K562 (cell line): ENCODE results near the gene AGPAT1. TPM values are rescaled to one million over a fixed set of nuclear protein-coding genes. Genes with fewer than 3 reads are reported as not detected.

Experiments used
- KLF1 ChIP-seq: fragments of 450-650 bp; IDR thresholded peaks from 2 replicates; pipeline ENCODE4 v1.6.1; 2016; ENCODE audit warnings: missing genetic modification characterization, missing compliant biosample characterization
- SNIP1 ChIP-seq: fragments of 450-650 bp; IDR thresholded peaks from 2 replicates; pipeline ENCODE4 v1.7.1; 2017; ENCODE audit warnings: low read depth, mild to moderate bottlenecking
- TCF7L2 ChIP-seq: fragments of 150-350 bp; IDR thresholded peaks from 2 replicates; pipeline ENCODE4 v1.6.1; 2016; ENCODE audit warnings: low read depth, mild to moderate bottlenecking, low read length, moderate library complexity
- polyA plus RNA-seq, 8 experiments: library from polyadenylated mRNA; depleted of rRNA in 4 of 8; stranded (reverse) in 5 of 8; unstranded in 3 of 8; fragments of >200 nt; fragmentation: Nextera tagmentation in 2 of 8; fragmentation: Illumina TruSeq in 1 of 8; extraction: Ambion mirVana in 2 of 8; extraction: Trizol in 1 of 8; gene quantifications; 2 replicates each; pipeline versions ENCODE4 v1.2.1 to v1.2.3, GENCODE V29; 2011 to 2014; ENCODE audit warnings: inconsistent platforms in 1 of 8, missing spikeins in 1 of 8
- total RNA-seq, 7 experiments: library from RNA; depleted of rRNA in 6 of 7; stranded (reverse); fragments of >200 nt in 6 of 7; fragmentation: Illumina TruSeq in 2 of 7; extraction: Trizol in 2 of 7; gene quantifications; 2 replicates each; pipeline versions ENCODE4 v1.2.1 to v1.2.3, GENCODE V29; 2011 to 2021; ENCODE audit warnings: low replicate concordance in 1 of 7
- TF ChIP-seq, protein P1 (sequence below), 2 experiments: fragments of 450-650 bp in 1 of 2; sonication (generic) in 1 of 2; formaldehyde crosslinking in 1 of 2; IDR thresholded peaks; 2 replicates each; pipeline versions ENCODE4 v1.7.1 to v1.9.0; 2016 to 2022; ENCODE audit warnings: inconsistent platforms in 1 of 2, mild to moderate bottlenecking in 1 of 2, missing genetic modification reagents in 1 of 2
- TF ChIP-seq, protein P2 (sequence below): fragments of 450-650 bp; IDR thresholded peaks from 2 replicates; pipeline ENCODE4 v1.7.1; 2018; ENCODE audit warnings: mild to moderate bottlenecking, low read depth; ENCODE audit not compliant: partially characterized antibody
- TF ChIP-seq, protein P3 (sequence below): sonication (generic); formaldehyde crosslinking; IDR thresholded peaks from 2 replicates; pipeline ENCODE4 v1.8.0; 2023; ENCODE audit warnings: missing genetic modification reagents, mild to moderate bottlenecking, borderline replicate concordance

Gene AGPAT1
- total and polyA plus RNA-seq, 9 of the 15 experiments (the other 6 are each of a cell fraction or from before 2014, with no cell fraction given): 37.9 to 176 (median 69.4) TPM

DNA sequence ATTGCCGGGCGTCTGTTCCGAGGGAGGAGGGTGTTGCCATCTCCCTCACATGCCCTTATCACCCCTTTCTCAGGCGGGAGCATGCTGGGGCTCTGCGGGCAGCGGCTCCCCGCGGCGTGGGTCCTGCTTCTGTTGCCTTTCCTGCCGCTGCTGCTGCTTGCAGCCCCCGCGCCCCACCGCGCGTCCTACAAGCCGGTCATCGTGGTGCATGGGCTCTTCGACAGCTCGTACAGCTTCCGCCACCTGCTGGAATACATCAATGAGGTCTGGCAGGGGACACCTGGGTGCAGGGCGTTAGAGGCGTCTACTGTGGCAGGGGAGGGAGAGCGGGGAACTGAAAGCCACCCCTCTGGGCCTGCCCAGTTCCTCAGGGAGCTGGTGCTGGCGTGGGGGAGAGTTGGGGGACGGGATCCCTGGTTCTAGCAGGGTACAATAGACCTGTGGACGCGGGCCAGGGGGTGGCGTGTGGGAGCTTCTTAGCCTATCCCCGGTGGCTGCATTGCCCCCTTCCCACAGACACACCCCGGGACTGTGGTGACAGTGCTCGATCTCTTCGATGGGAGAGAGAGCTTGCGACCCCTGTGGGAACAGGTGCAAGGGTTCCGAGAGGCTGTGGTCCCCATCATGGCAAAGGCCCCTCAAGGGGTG lies 21.2 kb downstream of the AGPAT1 start (continued):
- TF ChIP-seq, protein P1, sequence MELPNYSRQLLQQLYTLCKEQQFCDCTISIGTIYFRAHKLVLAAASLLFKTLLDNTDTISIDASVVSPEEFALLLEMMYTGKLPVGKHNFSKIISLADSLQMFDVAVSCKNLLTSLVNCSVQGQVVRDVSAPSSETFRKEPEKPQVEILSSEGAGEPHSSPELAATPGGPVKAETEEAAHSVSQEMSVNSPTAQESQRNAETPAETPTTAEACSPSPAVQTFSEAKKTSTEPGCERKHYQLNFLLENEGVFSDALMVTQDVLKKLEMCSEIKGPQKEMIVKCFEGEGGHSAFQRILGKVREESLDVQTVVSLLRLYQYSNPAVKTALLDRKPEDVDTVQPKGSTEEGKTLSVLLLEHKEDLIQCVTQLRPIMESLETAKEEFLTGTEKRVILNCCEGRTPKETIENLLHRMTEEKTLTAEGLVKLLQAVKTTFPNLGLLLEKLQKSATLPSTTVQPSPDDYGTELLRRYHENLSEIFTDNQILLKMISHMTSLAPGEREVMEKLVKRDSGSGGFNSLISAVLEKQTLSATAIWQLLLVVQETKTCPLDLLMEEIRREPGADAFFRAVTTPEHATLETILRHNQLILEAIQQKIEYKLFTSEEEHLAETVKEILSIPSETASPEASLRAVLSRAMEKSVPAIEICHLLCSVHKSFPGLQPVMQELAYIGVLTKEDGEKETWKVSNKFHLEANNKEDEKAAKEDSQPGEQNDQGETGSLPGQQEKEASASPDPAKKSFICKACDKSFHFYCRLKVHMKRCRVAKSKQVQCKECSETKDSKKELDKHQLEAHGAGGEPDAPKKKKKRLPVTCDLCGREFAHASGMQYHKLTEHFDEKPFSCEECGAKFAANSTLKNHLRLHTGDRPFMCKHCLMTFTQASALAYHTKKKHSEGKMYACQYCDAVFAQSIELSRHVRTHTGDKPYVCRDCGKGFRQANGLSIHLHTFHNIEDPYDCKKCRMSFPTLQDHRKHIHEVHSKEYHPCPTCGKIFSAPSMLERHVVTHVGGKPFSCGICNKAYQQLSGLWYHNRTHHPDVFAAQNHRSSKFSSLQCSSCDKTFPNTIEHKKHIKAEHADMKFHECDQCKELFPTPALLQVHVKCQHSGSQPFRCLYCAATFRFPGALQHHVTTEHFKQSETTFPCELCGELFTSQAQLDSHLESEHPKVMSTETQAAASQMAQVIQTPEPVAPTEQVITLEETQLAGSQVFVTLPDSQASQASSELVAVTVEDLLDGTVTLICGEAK (IDR thresholded peaks at IDR 0.05): no peak
- TF ChIP-seq, protein P1 (CRISPR knock-in tag; IDR thresholded peaks at IDR 0.05): no peak
- TF ChIP-seq, protein P2, sequence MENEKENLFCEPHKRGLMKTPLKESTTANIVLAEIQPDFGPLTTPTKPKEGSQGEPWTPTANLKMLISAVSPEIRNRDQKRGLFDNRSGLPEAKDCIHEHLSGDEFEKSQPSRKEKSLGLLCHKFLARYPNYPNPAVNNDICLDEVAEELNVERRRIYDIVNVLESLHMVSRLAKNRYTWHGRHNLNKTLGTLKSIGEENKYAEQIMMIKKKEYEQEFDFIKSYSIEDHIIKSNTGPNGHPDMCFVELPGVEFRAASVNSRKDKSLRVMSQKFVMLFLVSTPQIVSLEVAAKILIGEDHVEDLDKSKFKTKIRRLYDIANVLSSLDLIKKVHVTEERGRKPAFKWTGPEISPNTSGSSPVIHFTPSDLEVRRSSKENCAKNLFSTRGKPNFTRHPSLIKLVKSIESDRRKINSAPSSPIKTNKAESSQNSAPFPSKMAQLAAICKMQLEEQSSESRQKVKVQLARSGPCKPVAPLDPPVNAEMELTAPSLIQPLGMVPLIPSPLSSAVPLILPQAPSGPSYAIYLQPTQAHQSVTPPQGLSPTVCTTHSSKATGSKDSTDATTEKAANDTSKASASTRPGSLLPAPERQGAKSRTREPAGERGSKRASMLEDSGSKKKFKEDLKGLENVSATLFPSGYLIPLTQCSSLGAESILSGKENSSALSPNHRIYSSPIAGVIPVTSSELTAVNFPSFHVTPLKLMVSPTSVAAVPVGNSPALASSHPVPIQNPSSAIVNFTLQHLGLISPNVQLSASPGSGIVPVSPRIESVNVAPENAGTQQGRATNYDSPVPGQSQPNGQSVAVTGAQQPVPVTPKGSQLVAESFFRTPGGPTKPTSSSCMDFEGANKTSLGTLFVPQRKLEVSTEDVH: no peak
- 0 out of 2 replicates have a peak, but pooled peaks have one; percentile 15 for TF ChIP-seq TCF7L2
- TF ChIP-seq SNIP1: no peak
- TF ChIP-seq, protein P3, sequence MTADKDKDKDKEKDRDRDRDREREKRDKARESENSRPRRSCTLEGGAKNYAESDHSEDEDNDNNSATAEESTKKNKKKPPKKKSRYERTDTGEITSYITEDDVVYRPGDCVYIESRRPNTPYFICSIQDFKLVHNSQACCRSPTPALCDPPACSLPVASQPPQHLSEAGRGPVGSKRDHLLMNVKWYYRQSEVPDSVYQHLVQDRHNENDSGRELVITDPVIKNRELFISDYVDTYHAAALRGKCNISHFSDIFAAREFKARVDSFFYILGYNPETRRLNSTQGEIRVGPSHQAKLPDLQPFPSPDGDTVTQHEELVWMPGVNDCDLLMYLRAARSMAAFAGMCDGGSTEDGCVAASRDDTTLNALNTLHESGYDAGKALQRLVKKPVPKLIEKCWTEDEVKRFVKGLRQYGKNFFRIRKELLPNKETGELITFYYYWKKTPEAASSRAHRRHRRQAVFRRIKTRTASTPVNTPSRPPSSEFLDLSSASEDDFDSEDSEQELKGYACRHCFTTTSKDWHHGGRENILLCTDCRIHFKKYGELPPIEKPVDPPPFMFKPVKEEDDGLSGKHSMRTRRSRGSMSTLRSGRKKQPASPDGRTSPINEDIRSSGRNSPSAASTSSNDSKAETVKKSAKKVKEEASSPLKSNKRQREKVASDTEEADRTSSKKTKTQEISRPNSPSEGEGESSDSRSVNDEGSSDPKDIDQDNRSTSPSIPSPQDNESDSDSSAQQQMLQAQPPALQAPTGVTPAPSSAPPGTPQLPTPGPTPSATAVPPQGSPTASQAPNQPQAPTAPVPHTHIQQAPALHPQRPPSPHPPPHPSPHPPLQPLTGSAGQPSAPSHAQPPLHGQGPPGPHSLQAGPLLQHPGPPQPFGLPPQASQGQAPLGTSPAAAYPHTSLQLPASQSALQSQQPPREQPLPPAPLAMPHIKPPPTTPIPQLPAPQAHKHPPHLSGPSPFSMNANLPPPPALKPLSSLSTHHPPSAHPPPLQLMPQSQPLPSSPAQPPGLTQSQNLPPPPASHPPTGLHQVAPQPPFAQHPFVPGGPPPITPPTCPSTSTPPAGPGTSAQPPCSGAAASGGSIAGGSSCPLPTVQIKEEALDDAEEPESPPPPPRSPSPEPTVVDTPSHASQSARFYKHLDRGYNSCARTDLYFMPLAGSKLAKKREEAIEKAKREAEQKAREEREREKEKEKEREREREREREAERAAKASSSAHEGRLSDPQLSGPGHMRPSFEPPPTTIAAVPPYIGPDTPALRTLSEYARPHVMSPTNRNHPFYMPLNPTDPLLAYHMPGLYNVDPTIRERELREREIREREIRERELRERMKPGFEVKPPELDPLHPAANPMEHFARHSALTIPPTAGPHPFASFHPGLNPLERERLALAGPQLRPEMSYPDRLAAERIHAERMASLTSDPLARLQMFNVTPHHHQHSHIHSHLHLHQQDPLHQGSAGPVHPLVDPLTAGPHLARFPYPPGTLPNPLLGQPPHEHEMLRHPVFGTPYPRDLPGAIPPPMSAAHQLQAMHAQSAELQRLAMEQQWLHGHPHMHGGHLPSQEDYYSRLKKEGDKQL (CRISPR knock-in tag): peak; percentile 26; the same call in 1 of the 2 replicates
- TF ChIP-seq KLF1 (tag): no peak
